Measurements from ENCODE around the gene MYL3. TPM values are rescaled to one million over a fixed set of nuclear protein-coding genes. Genes with fewer than 3 reads are reported as not detected.
"Not testable (repeated sequence)": the region's sequence is repeated elsewhere in the genome, so short reads cannot be mapped to it uniquely, and the experiment has no call there.

MYL3 gene
- total RNA-seq, result 1 to 10 TPM; 5.9 to 8.5 (median 6.2) TPM

- intact Hi-C loops (cut with DNase I; ENCODE audit: low total_unique reads), result no loop called here
- DNase-seq (ENCODE audit: low spot score in 2 of 2), result no peak
- no peak for TF ChIP-seq CTCF (IDR thresholded peaks at IDR 0.05)
- TF ChIP-seq POLR2AphosphoS5 (IDR thresholded peaks at IDR 0.05), result no peak
- no peak for TF ChIP-seq POLR2A (IDR thresholded peaks at IDR 0.05)
- H3K4me3 ChIP-seq, result no peak within 1 kb of the TSS
- H3K4me1 ChIP-seq, result peaks cover 8 to 27% of the 10 kb centered on the region in 2 donors
- no peaks in the 10 kb centered on the region for H3K27me3 ChIP-seq
- H3K27ac ChIP-seq, result no peak within 1 kb of the TSS
- no peaks in the 10 kb centered on the region for H3K36me3 ChIP-seq
- no peaks in the 10 kb centered on the region for H3K9me3 ChIP-seq
These were observed at the start of gene MYL3 for GRCh38 chr3:46863261-46863782. Gene MYL3 (minus strand): TSS chr3:46863444. CDS start chr3:46863390, 54 bp downstream.

- no peaks in the 10 kb centered on the region for H3K27me3 ChIP-seq
- no peaks in the 10 kb centered on the region for H3K9me3 ChIP-seq
- no peak for DNase-seq (ENCODE audit: low spot score in 2 of 2)
- intact Hi-C loops (cut with DNase I; ENCODE audit: low total_unique reads), result no loop called here
- TF ChIP-seq POLR2A (IDR thresholded peaks at IDR 0.05) (no peak), POLR2AphosphoS5 (IDR thresholded peaks at IDR 0.05) (no peak), CTCF (IDR thresholded peaks at IDR 0.05) (no peak)
- H3K4me1 ChIP-seq, result peaks cover 2 to 11% of the 10 kb centered on the region in 2 donors
- no peaks in the 10 kb centered on the region for H3K36me3 ChIP-seq
- H3K4me3 ChIP-seq, result no peak overlapping the region
- no peak overlapping the region for H3K27ac ChIP-seq
These were observed 49.7 kb upstream of the MYL3 start for GRCh38 chr3:46912986-46913385.

- peaks cover 2 to 14% of the 10 kb centered on the region in 2 donors for H3K4me1 ChIP-seq
- H3K9me3 ChIP-seq; DNase-seq (ENCODE audit: low spot score in 2 of 2); H3K4me3 ChIP-seq; intact Hi-C loops (cut with DNase I; ENCODE audit: low total_unique reads); H3K27ac ChIP-seq; H3K36me3 ChIP-seq; H3K27me3 ChIP-seq: not testable (repeated sequence)
These were observed 47.7 kb upstream of the MYL3 start for GRCh38 chr3:46910914-46911313.

- Histone ChIP-seq H3K27me3 (no peaks in the 10 kb centered on the region), H3K36me3 (no peaks in the 10 kb centered on the region), H3K4me1 (peaks cover 2 to 14% of the 10 kb centered on the region in 2 donors), H3K4me3 (no peak overlapping the region), H3K9me3 (no peaks in the 10 kb centered on the region), H3K27ac (no peak overlapping the region)
- TF ChIP-seq POLR2AphosphoS5 (IDR thresholded peaks at IDR 0.05), result no peak
- no peak for TF ChIP-seq CTCF (IDR thresholded peaks at IDR 0.05)
- no peak for TF ChIP-seq POLR2A (IDR thresholded peaks at IDR 0.05)
- intact Hi-C loops (cut with DNase I; ENCODE audit: low total_unique reads), result no loop called here
- no peak for DNase-seq (ENCODE audit: low spot score in 2 of 2)
These were observed 47.0 kb upstream of the MYL3 start for GRCh38 chr3:46910166-46910760.

- intact Hi-C loops (cut with DNase I; ENCODE audit: low total_unique reads), result no loop called here
- H3K36me3 ChIP-seq, result no peaks in the 10 kb centered on the region
- peak overlapping the region in 1 of 3 donors; percentile 39 for H3K4me3 ChIP-seq
- no peaks in the 10 kb centered on the region for H3K27me3 ChIP-seq
- DNase-seq (ENCODE audit: low spot score in 2 of 2), result peak; percentile 74 to 81
- TF ChIP-seq POLR2AphosphoS5 (IDR thresholded peaks at IDR 0.05) (peak in 1 of 3 donors; percentile 12), CTCF (IDR thresholded peaks at IDR 0.05) (peak; percentile 67 to 87 (median 83)), POLR2A (IDR thresholded peaks at IDR 0.05) (no peak)
- no peaks in the 10 kb centered on the region for H3K9me3 ChIP-seq
- no peak overlapping the region for H3K27ac ChIP-seq
- peaks cover 2 to 14% of the 10 kb centered on the region in 2 donors for H3K4me1 ChIP-seq
These were observed 46.4 kb upstream of the MYL3 start for GRCh38 chr3:46909535-46910161.

Data from breast epithelium (tissue), 4 donors.